Choroid plexus epithelial cell (primary cell): Measurements from ENCODE around the gene PRSS38.

Experiments
- DNase-seq: peaks from one replicate; pipeline ENCODE4 v3.0.0-alpha.2; 2010; ENCODE audit warnings: low read depth
- H3K4me3 ChIP-seq: 2 replicates; pipeline ENCODE4 v1.5.1; 2011; ENCODE audit warnings: low read depth, mild to moderate bottlenecking, control low read depth, low read length, moderate library complexity
- TF ChIP-seq, protein P1 (sequence below): conservative IDR thresholded peaks from 2 replicates; pipeline ENCODE4 v1.5.1; 2011; ENCODE audit warnings: low read depth, mild to moderate bottlenecking, control low read depth, inconsistent platforms, low read length, moderate library complexity

PRSS38 gene

DNA sequence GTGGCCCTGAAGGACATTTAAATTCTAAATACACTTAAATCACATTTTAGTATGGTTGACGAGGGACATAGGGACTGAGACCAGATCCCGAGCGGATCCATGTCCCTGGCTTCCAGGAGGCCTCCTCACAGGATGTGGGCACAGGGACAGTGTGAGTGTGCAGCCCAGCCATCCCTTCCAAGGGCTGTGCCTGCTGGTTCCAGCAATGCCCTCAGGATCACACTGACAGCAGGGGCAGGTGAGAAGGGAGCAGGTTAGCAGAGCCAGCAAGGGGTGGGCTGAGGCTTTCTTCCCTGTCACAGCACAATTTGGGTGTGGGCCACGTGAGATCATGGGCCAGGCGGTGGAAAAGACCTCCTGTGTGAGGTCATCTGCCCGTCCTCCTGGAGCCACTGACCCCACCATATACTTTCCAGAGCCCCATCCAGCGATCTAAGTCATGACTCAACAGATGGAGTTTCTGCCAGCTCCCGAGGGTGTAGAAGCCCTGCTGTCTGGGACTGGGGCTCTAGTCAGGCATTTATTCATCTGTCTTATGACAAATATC, 37.0 kb upstream of the PRSS38 start:
- no peak for DNase-seq
- H3K4me3 ChIP-seq = no peak overlapping the region
- TF ChIP-seq, protein P1, sequence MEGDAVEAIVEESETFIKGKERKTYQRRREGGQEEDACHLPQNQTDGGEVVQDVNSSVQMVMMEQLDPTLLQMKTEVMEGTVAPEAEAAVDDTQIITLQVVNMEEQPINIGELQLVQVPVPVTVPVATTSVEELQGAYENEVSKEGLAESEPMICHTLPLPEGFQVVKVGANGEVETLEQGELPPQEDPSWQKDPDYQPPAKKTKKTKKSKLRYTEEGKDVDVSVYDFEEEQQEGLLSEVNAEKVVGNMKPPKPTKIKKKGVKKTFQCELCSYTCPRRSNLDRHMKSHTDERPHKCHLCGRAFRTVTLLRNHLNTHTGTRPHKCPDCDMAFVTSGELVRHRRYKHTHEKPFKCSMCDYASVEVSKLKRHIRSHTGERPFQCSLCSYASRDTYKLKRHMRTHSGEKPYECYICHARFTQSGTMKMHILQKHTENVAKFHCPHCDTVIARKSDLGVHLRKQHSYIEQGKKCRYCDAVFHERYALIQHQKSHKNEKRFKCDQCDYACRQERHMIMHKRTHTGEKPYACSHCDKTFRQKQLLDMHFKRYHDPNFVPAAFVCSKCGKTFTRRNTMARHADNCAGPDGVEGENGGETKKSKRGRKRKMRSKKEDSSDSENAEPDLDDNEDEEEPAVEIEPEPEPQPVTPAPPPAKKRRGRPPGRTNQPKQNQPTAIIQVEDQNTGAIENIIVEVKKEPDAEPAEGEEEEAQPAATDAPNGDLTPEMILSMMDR = no peak

DNA sequence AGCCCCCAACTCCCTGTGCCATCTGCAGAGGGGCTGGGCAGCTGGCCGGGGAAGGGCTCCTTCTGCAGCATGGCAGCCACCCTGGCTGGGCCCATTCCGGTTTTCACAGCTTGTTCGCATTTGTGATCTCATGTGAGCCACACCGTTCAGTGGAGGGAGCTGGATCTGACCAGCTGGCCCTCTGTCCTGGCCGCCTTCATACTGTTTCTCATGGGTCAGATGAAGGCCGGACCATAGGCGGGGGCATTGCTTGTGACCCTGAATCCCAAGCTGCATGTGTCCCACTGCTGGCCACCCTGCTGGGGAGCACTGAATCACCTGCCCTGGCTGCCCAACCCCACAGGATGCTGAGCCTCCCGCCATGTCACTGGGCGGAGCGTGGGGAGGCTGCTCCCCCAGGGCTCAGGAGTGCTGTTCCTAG, 36.4 kb upstream of the PRSS38 start:
- no peak overlapping the region for H3K4me3 ChIP-seq
- TF ChIP-seq, protein P1 = no peak
- DNase-seq = no peak

DNA sequence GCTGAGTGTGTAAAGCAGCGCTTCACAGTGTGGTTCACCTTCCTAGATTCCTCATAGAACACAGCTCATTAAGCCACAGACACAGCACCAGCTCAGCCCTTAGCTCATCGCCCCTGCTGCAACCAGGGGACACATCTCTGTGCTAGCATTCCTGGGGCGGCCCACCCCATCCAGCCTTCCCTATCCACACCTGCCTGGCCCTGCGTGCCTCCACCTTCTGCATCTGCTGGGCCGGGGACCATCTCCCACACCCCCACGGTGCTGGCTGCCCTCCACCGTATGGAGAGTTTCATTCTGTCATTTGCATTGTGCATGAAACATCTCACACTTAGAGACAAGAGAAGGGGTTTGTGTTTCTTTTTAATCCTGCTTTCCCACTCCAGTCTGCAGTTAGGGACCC, 35.8 kb upstream of the PRSS38 start:
- no peak for DNase-seq
- H3K4me3 ChIP-seq = no peak overlapping the region
- TF ChIP-seq, protein P1 = no peak

DNA sequence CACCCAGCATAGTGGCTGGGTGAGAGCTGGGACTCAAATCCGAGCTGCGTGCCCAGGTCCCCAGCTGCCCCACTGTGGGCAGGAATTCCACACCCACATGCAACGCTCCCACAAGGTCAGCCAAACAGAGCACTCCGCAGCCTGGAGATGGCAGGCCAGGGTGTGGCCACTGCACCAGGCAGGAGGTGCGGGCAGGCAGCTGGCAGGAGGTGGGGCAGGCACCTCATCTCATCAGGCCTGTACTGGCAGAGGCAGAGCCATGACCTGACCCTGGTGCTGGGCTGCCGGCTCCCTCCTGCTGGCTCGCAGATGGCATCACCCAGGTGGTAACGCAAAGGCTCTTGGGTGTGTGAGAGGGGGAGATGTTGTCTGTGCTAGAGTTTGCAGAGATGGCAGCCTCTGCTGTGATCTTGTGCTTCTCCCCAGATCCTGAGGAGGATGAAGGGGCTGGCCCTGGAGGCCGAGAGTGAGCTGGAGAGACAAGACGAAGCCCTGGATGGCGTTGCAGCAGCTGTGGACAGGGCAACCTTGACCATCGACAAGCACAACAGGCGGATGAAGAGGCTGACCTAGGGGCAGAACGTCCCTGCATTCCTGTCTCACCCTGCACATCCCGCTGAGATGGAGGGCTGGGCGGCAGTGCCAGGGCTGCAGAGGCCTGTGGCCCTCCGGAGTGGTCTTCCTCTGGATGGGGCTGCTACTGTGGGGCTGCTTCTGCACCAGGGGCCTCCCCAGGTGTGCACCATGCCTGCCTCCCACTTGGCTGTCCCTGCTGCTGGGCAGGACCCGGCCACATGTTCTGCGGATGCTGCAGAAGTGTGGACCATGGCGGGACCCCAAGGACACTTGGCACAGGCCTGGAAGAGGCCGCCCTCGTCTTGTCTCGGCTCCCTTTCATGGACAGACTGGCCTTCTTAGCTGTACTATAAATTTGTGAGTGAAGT, 35.1 kb upstream of the PRSS38 start:
- TF ChIP-seq, protein P1 = no peak
- no peak overlapping the region for H3K4me3 ChIP-seq
- DNase-seq = no peak

DNA sequence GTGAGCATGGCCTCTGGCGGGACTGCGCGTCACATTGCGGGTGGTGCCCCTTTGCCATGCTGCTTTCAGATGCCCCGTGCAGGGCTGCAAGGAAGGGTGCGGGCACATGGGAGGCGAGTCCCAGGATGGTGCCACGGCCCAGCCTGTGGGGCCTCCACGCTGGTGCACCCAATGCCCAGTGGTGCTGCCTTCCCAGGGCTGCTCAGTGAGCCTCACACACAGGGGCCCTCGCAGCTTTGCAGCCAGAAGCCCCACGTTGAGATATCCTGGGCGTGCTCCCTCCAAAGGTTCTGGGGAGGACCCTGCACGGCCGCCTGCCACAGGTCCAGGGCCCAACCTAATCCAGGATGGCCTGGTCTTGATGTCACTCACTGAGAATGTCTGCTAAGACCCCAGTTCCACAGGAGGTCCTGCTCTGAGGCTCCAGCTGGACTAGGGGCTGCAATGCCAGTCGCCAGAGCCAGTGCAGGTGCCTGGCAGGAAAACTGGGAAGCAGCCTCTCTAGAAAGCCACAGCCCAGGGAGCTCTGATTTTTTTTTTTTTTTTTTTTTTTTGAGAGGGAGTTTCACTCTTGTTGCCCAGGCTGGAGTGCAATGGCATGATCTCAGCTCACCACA, 34.1 kb upstream of the PRSS38 start:
- no peak for DNase-seq
- TF ChIP-seq, protein P1 = no peak
- H3K4me3 ChIP-seq = no peak overlapping the region

DNA sequence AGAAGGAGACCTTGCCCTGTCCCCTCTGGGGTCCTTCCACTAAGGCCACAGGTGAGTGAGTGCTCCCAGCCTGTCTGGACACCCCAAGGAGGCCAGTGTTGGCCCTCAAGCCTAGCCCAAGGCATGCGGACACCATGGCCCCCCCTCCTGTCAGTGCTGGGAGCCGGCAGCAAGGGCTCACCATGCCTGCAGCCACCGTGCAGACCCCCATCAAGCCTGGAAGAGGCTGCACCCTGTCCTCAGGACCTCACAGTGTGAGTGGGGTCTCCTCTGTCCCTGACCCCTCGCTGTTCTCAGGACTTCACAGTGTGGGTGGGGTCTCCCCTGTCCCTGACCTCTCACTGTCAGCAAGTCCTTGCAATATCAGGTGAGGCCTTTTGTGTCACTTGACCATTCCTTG, 33.2 kb upstream of the PRSS38 start:
- TF ChIP-seq, protein P1 = no peak
- no peak for DNase-seq

More for the DNA sequence above, 33.2 kb upstream of the PRSS38 start:
- no peak overlapping the region for H3K4me3 ChIP-seq
